Stimulated activated CD8-positive, alpha-beta memory T cell treated with anti-CD3 and anti-CD28 coated beads, Interleukin-12 subunit alpha, Interleukin-12 subunit beta, amount 100 ng/mL, for 24 hours (primary cell): Measurements from ENCODE around the gene MAST3.
"Not testable (repeated sequence)": the region's sequence is repeated elsewhere in the genome, so short reads cannot be mapped to it uniquely, and the experiment has no call there.

Experiments used
- DNase-seq: peaks from one replicate; pipeline ENCODE4 v3.0.0-alpha.2; 2020; ENCODE audit errors: extremely low read depth

MAST3 gene

GRCh38 chr19:18137657-18138339 lies 40.2 kb downstream of the MAST3 start:
- no peak for DNase-seq

- no peak for DNase-seq
These were observed 42.9 kb downstream of the MAST3 start for GRCh38 chr19:18140473-18140872.

GRCh38 chr19:18141031-18141430 lies 43.5 kb downstream of the MAST3 start:
- DNase-seq = no peak

GRCh38 chr19:18143902-18144301 lies 46.3 kb downstream of the MAST3 start:
- no peak for DNase-seq

- DNase-seq = no peak
These were observed 46.8 kb downstream of the MAST3 start for GRCh38 chr19:18144361-18144760.

- no peak for DNase-seq
These were observed 47.3 kb downstream of the MAST3 start for GRCh38 chr19:18144906-18145305.

- no peak for DNase-seq
These were observed 47.9 kb downstream of the MAST3 start for GRCh38 chr19:18145391-18145999.

- no peak for DNase-seq
These were observed 49.8 kb downstream of the MAST3 start for GRCh38 chr19:18147396-18147795.

GRCh38 chr19:18149596-18149975 lies 52.0 kb downstream of the MAST3 start:
- no peak for DNase-seq

- DNase-seq = no peak
These were observed 53.4 kb downstream of the MAST3 start for GRCh38 chr19:18150776-18151624.

- peak; percentile 90 for DNase-seq
These were observed 54.9 kb downstream of the MAST3 start for GRCh38 chr19:18152442-18152816.

- DNase-seq = peak; percentile 99
These were observed 55.4 kb downstream of the MAST3 start, which contains the start of gene PIK3R2 for GRCh38 chr19:18152817-18153555. PIK3R2 (plus strand) TSS chr19:18153163; CDS start chr19:18155880, 2,717 bp downstream.

- DNase-seq = no peak
These were observed 56.1 kb downstream of the MAST3 start for GRCh38 chr19:18153556-18154134.

- no peak for DNase-seq
These were observed 57.8 kb downstream of the MAST3 start for GRCh38 chr19:18155095-18156087.

- no peak for DNase-seq
These were observed 58.7 kb downstream of the MAST3 start for GRCh38 chr19:18156268-18156667.

- DNase-seq = no peak
These were observed 59.4 kb downstream of the MAST3 start for GRCh38 chr19:18156841-18157464.

- no peak for DNase-seq
These were observed 60.0 kb downstream of the MAST3 start for GRCh38 chr19:18157465-18158063.

GRCh38 chr19:18158467-18158866 lies 60.9 kb downstream of the MAST3 start:
- DNase-seq = no peak

GRCh38 chr19:18159059-18159616 lies 61.6 kb downstream of the MAST3 start:
- not testable (repeated sequence) for DNase-seq
